Measurements from ENCODE around the gene PHF2.

PHF2 gene

DNA sequence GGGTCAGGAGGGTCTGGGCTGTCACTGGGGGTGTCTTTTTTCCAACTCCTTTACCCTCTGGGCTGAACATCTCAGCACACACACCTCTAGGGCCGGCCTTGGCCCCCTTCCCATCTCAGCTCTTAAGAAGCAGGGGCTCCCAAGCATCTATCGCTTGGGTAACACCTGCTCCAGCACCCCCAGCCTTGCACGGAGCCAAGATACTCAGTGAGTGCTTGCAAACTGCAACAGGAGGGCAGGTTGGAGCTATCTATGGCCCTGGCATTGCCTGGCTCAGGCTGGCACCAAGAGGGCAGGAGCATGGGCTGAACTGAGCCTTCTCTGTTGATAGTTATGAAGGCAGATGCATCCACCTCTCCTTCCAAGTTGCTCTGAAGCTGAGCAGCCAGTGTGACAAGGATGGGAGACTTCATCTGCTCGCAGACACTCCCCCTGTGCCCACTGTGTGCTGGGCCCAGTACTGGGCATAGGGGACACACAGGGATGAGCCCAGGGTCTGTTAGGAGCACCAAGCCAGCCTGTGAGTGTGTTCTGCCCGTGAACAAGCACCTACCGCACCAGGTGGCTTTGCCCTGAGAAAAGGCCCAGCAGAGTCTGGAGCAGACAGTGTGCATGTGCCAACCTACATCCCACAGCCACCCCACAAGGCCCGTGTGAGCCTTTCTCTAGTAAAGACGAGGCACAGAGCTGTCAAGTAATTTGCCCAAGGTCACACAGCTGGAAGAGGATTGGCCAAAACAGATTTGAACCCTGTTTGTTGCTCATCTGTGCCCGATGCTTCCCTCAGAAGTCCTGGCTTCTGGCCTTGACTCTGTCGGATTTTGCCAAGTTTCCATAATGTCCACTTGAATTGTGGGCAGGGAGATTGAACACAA is 58.2 kb downstream of the PHF2 start:
- DNase-seq, result no peak

DNA sequence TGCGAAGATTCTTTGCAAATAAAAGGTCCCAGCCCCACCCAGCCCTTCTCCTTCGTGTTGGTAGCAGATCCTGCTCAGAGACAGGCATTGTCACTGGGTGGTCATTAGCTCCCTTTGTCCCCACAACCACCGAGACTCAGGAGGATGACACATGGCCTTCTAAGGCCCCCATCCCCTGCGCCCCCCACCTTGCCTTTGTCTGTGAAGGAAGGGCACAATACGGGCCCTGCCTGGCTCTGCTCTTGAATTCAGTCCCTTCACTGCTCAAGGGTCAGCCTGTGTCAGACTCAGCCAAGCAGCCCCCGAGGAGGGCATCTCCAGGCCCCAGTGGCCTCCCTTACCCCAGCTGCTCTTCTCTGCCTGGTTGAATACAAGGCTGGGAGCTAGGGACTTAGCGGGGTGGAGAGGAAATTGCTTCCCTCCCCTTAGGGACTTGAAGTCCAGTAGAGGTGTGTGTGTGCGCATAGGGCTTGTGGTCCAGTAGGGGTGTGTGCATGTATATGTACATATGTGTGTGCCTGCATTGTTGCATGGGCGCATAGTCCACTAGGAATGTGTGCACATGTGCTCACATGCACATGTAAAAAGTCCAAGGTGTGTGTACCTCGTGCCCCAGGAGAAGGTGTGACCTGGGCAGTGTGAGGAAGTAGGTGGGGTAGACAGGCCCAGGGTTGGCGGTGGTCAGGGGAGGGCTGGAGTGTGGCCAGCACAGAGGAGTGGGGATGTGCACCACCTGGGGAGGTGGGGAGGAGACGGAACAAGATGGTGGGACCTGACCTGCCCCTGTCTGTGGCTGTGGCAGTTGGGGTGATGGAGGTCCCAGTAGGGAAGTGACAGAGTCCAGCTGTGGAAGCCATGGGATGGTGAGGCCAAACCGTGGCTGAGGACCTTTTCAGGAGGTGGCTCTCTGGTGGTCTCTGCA is 59.1 kb downstream of the PHF2 start:
- no peak for DNase-seq

DNA sequence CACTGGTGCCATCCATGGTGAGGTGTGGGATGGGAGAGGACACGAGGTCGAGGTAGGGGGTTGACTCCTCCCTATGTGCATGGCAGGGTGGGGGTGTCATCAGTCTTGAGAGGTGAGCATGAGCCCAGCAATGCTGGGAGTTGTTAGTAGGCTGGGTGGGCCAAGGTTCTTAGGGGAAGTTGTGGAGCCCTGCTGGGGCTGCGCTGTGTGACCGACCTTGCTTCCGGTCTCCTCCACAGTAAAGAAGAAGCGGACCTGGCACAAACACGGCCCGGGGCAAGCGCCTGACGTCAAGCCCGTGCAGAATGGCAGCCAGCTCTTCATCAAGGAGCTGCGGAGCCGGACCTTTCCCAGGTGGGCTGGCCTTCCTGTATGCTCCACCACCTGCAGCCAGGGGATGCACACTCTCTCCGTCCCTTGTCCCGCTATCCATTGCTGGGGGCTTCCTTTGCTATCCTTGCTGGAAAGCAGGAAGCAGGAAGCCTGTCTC is 59.8 kb downstream of the PHF2 start:
- DNase-seq, result no peak

DNA sequence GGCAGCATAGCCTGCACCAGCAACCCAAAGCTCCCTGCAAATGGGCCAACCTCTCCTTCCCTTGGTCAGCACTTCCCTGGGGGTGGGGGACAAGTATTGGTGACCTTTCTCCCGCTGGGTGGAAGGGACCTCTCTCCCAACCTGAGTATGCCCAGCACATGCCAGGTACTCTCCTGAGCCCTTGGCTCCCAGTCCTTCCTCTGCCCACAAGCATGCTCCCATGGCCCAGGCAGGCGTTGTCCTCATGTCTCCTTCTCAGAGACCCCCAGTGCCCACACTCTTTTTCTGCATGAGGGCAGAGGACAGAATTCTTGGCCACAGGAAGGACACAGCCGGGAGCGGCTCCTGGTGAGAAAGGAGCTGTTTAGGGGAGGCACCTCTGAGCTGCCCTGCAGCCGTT is 60.3 kb downstream of the PHF2 start:
- DNase-seq, result no peak

DNA sequence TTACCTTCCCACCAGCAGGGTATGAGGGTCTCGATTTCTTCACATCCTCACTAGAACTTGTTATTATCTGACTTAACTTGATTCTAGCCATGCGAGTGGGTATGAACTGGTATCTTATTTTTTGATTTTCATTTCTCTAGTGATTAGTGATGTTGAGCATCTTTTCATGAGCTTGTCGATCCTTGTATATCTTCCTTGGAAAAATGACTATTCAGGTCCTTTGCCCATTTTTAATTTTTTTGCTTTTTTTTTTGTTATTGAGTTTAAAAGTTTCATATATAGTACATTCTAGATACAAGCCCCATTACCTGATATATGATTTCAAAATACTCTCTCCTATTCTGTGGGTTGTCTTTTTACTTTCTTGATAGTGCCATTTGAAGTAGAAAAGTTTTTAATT is 61.5 kb downstream of the PHF2 start:
- DNase-seq, result no peak

DNA sequence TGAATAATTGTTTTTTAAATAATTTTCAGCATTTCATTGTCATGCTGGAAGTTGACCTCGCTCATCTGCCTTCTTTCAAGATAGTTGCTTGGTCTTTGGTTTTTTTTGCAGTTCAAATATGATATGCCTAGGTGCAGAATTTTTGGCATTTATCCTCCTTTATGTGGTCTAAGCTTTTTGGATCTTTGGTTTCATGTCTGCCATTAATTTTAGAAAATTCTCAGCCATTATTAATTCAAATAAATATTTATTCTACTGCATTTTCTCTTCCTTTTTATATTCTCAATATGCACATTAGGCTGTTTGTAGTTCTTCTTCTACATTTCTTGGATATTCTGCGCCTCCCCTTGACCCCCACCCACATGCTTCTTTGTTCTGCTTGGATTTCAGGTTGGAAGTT is 63.6 kb downstream of the PHF2 start:
- no peak for DNase-seq

DNA sequence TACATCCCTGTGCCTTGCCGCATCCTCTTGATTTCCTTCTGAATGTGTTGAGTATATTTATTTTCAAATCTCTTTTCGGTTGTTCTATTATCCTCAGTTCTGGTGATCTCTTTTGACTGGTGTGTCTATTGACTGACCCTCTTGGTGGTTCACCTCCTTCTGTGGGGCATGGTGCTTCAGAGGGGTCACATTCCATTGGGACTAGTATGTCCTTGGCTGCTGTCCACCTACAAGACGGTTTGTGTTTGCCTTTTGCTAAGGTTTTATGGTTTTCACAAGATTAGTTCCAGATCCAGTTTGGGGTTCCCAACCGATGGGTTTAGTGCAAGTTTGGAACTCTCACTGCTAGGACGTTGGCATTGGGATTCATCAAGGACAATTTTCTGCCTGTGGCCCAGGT is 66.6 kb downstream of the PHF2 start:
- DNase-seq, result no peak

DNA sequence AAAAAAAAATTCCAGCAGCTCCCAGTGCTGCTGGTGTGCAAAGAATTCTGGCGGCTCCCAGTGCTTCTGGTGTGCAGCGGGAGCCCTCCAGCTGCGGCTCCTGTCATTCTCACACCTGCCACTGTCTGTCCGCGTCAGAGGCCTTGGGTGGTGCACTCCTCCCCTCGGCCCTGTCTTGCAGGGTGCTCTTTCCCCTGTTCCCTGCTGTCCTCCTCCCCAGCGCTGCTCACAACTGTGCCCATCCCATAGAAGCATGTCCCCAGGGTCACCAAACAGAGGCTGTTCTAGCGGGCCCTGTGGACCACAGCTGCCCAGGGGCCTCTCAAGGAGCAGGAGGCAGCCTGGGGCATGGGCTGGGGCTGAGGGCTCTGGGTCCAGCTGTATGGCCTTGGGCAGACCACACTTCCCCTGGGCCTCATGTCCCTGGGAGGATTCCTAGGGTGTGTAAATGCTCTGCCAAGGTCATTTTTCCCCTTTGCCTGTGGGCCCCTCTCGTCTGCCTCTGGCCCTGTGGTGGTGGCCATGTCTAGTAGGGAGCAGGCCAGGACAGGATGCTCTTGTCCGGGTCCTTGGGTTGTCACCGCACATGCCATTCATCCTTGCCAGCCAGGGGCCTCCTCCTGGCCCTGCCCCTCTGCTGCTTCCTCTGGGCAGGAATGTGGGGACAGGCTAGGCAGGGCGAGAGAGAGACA is 68.2 kb downstream of the PHF2 start:
- no peak for DNase-seq

DNA sequence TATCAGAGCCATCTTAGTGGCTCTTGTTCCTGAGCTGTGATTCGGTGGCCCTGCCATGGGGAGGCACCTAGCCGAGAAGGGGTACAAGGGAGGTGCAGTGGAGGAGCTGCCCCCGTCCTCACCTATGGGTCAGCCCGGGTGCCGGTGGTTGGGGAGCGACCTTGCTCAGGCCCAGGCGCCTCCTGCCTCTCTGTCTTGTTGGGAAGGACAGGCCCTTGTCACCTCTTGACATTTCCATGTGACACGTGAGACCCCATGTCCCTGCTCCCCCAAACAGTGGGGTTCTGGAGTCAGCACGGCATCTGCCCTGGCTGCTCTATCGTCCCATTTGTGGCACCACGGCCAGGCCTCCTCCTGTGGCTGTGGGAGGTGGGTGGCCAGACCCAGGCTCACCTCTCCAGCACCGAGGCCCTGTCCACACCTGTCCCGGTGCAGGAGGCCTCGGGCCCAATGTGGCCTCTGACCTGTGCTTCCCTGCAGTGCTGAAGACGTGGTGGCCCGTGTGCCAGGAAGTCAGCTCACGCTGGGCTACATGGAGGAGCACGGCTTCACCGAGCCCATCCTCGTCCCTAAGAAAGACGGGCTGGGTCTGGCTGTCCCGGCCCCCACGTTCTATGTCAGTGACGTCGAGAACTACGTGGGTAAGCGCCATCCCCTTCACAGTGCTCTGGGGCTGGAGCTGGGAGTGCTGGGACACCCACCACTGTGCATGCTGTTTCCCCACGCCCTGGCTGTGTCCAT is 68.9 kb downstream of the PHF2 start:
- DNase-seq, result no peak

DNA sequence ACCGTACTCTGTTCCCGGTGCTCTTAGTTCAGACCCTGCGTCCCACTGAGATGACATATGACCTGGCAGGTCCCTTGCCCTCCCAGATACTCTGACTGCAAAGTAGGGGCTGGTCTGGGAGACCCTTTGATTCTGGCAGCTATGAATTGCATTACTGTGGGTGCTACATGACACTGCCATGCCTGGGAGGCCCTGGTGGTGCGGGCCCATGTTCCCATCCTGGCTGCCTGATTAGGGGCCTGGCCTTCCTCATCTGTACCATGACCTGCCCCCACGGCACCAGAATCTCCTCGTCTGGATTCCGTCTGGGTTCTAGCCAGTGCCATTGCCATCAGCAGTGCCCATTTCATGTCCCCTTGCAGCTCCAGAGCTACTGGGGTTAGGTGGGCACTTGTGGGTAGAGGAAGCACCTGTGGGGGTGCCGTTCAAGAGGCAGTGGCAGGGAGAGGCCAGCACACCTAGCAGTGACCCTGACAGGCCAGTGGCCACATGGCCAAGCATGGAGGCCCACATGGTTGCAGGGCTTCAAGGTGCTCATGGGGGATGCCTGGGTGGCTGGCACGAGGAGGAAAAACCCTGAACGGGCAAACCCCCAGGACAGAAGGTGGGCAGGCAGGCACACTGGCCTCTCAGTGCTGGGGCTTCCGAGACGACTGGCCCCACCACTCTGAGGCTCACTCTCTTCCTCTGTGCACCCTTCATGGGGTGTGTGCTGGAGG is 69.7 kb downstream of the PHF2 start:
- no peak for DNase-seq

DNA sequence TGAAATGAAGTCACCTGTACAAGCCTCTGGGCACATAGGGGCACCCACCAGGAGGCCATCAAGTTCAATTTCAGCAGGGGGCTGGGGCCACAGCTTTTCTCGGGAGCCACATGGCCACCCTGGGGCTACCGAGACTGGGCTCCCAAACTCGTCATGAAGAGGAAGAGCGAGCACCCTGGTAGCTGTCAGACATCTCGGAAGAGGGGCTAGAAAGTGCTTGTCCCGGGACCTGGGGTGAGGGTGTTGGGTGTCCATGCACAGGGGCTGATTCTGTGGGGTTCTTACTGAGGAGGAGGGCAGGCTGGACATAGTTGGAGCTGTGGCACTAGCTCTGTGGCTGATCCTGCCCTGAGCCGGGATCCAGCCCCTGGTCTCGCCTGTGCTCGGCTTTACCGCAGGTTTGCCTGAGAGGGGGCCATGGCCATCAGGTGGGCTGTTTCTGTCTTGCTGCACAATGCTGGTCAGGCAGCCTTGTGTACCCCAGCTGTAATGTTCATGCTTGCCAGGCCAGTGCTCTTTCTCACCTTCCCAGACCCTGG is 70.3 kb downstream of the PHF2 start:
- DNase-seq, result no peak

DNA sequence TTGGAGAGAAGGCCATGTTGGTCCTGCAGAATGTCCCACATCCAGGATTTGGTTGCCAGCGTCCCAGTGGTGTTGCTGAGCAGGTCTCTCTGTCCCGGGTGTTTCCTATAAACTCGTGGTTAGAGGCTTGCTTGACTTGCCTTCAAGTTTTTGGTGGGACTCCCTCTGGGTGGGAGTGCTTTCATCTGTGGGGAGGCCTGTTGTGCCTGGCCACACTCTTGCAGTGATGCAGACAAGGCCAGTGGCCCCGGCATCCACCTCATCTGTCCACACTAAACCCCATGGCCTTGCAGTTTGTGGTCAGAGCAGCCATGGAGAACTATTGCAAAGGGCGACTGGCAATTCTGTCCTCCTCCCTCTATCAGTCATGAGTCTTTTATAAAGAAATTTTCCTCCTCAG is 71.8 kb downstream of the PHF2 start:
- no peak for DNase-seq

DNA sequence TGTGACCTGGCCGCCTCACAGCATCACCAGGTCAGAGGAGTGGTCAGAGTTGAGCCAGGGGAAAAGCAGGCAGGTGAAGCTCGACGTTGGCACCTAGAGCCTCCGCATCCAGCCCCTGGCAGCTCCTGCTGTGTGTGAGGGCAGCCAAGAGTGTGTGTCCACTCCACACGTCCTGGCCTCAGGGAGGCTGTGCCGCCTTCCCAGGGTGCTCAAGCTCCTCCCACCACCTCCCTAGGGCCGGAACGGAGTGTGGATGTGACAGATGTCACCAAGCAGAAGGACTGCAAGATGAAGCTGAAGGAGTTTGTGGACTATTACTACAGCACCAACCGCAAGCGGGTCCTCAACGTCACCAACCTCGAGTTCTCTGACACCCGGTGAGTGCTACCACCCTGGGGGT is 72.5 kb downstream of the PHF2 start:
- no peak for DNase-seq

DNA sequence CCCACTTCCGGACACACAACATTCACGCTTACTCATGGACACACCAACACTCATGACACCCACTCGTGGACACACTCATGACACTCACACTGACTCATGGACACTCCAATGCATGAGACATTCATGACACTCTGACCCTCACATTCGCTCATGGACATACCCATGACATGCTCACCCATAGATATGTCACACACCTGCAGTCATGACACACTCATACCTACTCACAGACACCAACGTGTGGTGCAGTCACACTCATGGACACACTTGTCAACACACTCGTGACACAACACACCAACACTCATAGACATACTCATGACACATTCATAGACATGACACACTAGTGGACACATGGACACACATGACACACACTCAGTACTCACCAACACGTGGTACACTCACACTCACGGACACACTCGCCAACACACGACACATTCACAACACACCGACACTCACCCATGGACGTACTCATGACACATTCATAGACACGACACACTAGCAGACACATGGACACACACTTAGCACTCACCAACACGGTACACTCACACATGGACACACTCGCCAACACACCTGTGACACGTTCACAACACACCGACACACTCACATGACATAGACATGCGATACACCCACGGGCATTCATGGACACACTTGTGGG is 73.4 kb downstream of the PHF2 start:
- DNase-seq, result no peak

DNA sequence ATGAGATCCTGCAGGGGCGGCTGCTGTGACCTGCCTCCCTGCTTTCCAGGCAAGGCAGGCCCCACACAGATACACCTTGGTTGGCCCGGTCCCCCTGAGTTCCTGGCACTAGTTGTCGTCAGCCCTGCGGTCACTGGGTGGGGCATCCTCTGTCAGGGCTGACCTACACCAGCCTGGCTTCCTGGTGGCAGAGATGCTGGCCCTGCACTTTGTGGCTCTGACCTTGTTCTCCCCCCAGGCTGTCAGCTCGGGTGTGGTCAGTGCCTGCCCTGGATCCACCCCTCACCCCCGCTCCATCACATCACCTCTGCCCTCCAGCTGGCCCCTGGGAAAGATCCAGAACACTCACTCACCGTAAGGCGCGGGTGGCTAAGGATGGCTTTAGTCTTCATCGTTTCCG is 74.1 kb downstream of the PHF2 start:
- DNase-seq, result no peak

DNA sequence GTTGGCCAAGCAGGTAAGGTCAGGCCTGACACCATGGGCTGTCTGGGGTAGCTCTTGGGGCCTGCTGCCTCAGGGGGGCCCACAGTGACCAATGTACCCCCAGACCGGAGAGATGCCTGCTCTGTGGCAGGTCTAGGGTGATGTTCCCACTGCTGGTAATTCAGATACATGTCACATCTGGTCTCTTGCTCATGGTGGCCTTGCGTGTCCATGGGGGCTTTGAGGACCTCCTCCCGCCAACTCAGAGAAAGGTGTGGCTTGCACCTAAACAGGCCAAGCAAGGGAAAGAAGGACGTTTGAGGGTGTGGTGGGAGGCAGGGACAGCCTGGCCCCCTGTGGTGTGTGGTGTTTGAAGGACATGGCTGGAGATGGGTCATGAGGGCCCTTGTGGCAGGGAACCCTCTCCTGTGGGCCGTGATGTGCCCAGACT is 75.2 kb downstream of the PHF2 start:
- no peak for DNase-seq

DNA sequence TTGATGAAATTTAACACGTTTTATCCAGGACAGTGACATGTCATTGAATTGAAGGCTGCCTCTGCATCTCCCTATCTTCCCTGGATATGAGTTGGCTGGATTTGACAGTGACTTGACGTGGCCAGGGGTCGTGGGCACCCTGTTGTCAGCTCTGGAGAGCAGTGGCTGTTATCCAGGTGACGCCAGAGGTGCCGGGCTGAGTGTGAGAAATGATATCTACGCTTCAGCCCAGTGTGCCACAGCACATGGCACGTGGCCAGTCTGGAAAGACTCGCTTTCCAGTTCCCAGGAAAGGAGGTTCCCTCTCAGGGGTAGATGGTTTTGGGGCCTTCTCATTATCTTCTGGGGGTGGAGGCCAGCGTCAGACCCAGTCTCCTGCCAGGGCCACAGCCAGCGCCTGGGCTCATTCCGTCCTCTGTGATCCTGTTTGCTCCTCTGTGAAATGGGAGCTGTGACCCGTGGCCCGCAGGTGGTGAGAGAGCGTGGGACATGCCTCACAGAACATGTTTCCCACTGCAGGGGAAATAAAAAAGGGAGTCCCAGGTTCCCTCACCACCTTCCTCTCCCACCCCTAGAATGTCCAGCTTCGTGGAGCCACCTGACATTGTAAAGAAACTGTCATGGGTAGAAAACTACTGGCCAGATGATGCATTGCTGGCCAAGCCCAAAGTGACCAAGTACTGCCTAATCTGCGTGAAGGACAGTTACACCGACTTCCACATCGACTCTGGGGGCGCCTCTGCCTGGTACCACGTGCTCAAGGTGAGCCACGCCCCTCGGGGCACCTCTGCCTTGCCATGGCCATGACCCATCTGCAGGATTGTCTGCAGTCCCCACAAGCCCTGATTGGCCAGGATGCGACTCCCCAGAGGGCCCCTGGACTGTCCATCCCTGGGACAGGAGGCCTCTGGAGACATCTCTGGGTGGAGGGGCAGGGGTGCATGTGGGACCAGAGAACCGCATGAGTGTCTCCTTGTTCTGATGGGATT is 76.5 kb downstream of the PHF2 start:
- no peak for DNase-seq

DNA sequence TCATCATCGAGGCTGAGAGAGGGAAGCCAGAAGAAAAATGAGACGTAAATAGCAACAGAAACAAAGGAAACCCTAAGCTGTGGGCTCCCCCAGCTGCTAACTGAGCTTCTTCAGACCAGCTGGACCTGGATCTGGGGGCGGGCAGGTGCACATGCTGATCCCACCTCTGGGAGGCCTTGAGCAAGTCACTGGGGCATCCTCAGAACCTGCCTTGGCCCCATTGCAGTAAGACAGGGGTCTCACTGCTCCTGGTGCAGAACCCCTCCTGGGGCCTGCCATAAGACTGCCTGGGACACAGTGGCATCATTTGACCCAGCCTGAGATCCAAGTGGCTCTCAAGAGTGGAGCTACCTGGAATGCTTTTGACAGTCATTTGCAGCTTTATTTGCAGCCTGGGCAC is 77.4 kb downstream of the PHF2 start:
- no peak for DNase-seq

DNA sequence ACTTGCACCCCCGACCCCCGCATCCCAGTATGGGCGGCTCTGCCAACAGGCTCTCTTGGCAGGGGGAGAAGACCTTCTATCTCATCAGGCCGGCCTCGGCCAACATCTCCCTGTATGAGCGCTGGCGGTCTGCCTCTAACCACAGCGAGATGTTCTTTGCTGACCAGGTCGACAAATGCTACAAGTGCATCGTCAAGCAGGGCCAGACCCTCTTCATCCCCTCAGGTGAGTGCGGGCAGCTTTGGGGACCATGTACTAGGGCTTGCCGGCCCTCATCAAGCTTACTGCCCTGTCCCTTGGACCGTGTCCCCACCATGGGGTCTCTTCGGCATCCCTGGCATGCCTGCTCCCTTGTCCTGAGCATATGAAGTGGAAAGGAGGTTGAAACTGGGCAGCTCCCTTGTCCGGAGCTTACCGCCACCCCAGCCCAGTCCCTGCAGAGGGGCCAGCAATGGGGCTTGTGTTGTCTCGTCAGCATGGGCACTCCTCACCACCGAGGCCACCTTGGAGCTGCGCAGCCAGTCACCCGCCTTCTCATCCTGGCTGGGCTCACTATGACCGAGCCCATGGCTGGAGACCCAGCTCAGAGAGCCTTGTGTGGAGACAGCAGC is 78.1 kb downstream of the PHF2 start:
- DNase-seq, result no peak

Data from GOT3 (cell line).